ENCODE results near the gene FOXG1.

DNA sequence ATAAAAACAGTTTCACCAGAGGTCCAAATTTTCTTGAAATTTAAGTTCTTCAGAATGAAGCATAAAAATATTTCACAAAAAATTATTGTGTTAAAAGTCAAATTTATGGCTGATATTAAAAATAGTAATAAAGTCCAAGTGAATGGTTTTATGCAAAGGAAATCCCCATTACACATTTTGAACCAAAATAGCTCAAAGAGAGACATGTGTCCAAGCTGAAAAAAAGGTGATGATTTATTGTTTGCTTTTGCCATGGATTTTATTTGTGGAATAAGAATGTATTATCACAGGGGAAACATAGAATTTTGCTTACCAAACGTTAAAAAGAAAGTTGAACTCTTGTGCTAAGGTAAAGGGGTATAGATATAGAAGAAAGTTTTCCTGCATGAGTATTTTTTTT is 4.6 kb downstream of the FOXG1 start:
- TF ChIP-seq, protein P1, sequence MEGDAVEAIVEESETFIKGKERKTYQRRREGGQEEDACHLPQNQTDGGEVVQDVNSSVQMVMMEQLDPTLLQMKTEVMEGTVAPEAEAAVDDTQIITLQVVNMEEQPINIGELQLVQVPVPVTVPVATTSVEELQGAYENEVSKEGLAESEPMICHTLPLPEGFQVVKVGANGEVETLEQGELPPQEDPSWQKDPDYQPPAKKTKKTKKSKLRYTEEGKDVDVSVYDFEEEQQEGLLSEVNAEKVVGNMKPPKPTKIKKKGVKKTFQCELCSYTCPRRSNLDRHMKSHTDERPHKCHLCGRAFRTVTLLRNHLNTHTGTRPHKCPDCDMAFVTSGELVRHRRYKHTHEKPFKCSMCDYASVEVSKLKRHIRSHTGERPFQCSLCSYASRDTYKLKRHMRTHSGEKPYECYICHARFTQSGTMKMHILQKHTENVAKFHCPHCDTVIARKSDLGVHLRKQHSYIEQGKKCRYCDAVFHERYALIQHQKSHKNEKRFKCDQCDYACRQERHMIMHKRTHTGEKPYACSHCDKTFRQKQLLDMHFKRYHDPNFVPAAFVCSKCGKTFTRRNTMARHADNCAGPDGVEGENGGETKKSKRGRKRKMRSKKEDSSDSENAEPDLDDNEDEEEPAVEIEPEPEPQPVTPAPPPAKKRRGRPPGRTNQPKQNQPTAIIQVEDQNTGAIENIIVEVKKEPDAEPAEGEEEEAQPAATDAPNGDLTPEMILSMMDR (IDR thresholded peaks at IDR 0.05; ENCODE audit: poor library complexity, severe bottlenecking) = no peak
- TF ChIP-seq EP300 (conservative IDR thresholded peaks at IDR 0.05; ENCODE audit: poor library complexity, severe bottlenecking) = no peak
- no peak for TF ChIP-seq TAF1 (IDR thresholded peaks at IDR 0.05; ENCODE audit: low read depth)

Data from neural cell (in vitro differentiated cells).